K562 (cell line): ENCODE data around the gene BANF2. TPM values are rescaled to one million over a fixed set of nuclear protein-coding genes. Genes with fewer than 3 reads are reported as not detected.

Experiments used
- ATAC-seq: fragments of 200-7000 bp; cut with Tn5 transposase; 3 replicates; pipeline ENCODE4 v1.9.1; 2020; ENCODE audit warnings: moderate library complexity
- BruUV-seq: library from RNA; stranded (reverse); fragments of 400-500 nt; replicated peaks from 2 replicates; lab custom pipeline; 2021; lab: Mats Ljungman, UMichigan
- CTCF ChIA-PET: fragments of 300-600 bp; formaldehyde crosslinking; extraction: SDS; loops from one replicate; lab custom pipeline; 2021; ENCODE audit warnings: low intra/inter-chr PET ratio; lab: Yijun Ruan, JAX
- POLR2A ChIA-PET: fragments of 300-600, 350-650 bp; sonication (Branson Sonifier 250); formaldehyde crosslinking; extraction: SDS; loops from one replicate; lab custom pipeline; 2021; ENCODE audit warnings: antibody characterized with exemption, inconsistent platforms; lab: Yijun Ruan, JAX
- DNase-seq, 4 experiments: peaks; one replicate each; pipeline versions ENCODE4 v3.0.0 to v3.0.0-alpha.2; 2011 to 2018; ENCODE audit warnings: low spot score in 3 of 4, mixed read lengths in 3 of 4; ENCODE audit errors: extremely low read depth in 1 of 4
- FAIRE-seq: peaks from 2 replicates; lab custom pipeline; 2011; peaks lifted over from hg19 to GRCh38; lab: Jason Lieb, UNC
- H2AFZ ChIP-seq: 2 replicates; pipeline ENCODE4 v1.6.0; 2011; ENCODE audit warnings: low read depth, low read length, control low read depth, inconsistent platforms
- H3K27ac ChIP-seq: fragments of 200-600 bp; 3 replicates; pipeline ENCODE4 v1.8.0; 2011; ENCODE audit warnings: low read depth, mild to moderate bottlenecking, control low read depth, inconsistent platforms, low read length, moderate library complexity, mixed read lengths; ENCODE audit errors: extremely low read depth
- H3K27me3 ChIP-seq, 2 experiments: fragments of 300-600 bp in 1 of 2; 2 replicates in 1 of 2; 3 replicates in 1 of 2; pipeline versions ENCODE4 v1.6.0 to v1.8.0; 2011; ENCODE audit warnings: inconsistent platforms in 2 of 2, low read length in 2 of 2, mild to moderate bottlenecking in 1 of 2, mixed read lengths in 1 of 2, moderate library complexity in 1 of 2; ENCODE audit not compliant: control insufficient read depth in 2 of 2, insufficient read depth in 2 of 2
- H3K36me3 ChIP-seq: fragments of 300-600 bp; 3 replicates; pipeline ENCODE4 v1.8.0; 2011; ENCODE audit warnings: mild to moderate bottlenecking, low read length, inconsistent platforms; ENCODE audit not compliant: control insufficient read depth, insufficient read depth
- H3K4me1 ChIP-seq, 2 experiments: fragments of 200-600 bp in 1 of 2; replicated peaks in 1 of 2; 2 replicates in 1 of 2; 3 replicates in 1 of 2; pipeline versions ENCODE4 v1.5.1 to v1.8.0; 2011; ENCODE audit warnings: inconsistent platforms in 2 of 2, low read length in 2 of 2, mild to moderate bottlenecking in 1 of 2, mixed read lengths in 1 of 2, moderate library complexity in 1 of 2; ENCODE audit not compliant: control insufficient read depth in 2 of 2, insufficient read depth in 2 of 2
- H3K4me2 ChIP-seq: 2 replicates; pipeline ENCODE4 v1.6.1; 2011; ENCODE audit warnings: low read length, control low read depth, inconsistent platforms, mixed read lengths; ENCODE audit not compliant: insufficient read depth
- H3K4me3 ChIP-seq: fragments of 200-600 bp; sonication (generic), shearing (Covaris generic); 2 replicates; pipeline ENCODE4 v1.5.1; 2016; ENCODE audit warnings: control low read depth, inconsistent platforms
- H3K79me2 ChIP-seq: fragments of 200-600 bp; 3 replicates; pipeline ENCODE4 v1.8.0; 2011; ENCODE audit warnings: low read length, inconsistent platforms; ENCODE audit not compliant: control insufficient read depth, insufficient read depth
- H3K9ac ChIP-seq, 2 experiments: 2 replicates each; pipeline versions ENCODE4 v1.6.0 to v1.6.1; 2011; ENCODE audit warnings: low read depth in 2 of 2, low read length in 2 of 2, control low read depth in 1 of 2, inconsistent platforms in 1 of 2, mild to moderate bottlenecking in 1 of 2, mixed read lengths in 1 of 2; ENCODE audit not compliant: insufficient read depth in 1 of 2
- H3K9me1 ChIP-seq: one replicate; pipeline ENCODE4 v1.6.0; 2011; ENCODE audit warnings: inconsistent platforms, mild to moderate bottlenecking, low read length, moderate library complexity; ENCODE audit not compliant: control insufficient read depth, insufficient read depth
- H3K9me3 ChIP-seq: replicated peaks from 2 replicates; pipeline ENCODE4 v1.5.1; 2011; ENCODE audit warnings: low read depth, low read length, inconsistent platforms; ENCODE audit not compliant: control insufficient read depth, insufficient read depth
- H4K20me1 ChIP-seq: replicated peaks from 2 replicates; pipeline ENCODE4 v1.6.1; 2011; ENCODE audit warnings: low read length, inconsistent platforms, mixed read lengths; ENCODE audit not compliant: control insufficient read depth, insufficient read depth
- BMI1 ChIP-seq: fragments of 150-350 bp; IDR thresholded peaks from 2 replicates; pipeline ENCODE4 v1.6.1; 2014; ENCODE audit warnings: low read length
- E2F5 ChIP-seq: sonication (generic); formaldehyde crosslinking; IDR thresholded peaks from 2 replicates; pipeline ENCODE4 v1.8.0; 2022; ENCODE audit warnings: mild to moderate bottlenecking, missing genetic modification reagents
- EP300 ChIP-seq: IDR thresholded peaks from 2 replicates; pipeline ENCODE4 v1.6.1; 2012; ENCODE audit warnings: low read length, improper control_type of control experiment
- HDGF ChIP-seq: fragments of 450-650 bp; IDR thresholded peaks from 2 replicates; pipeline ENCODE4 v1.6.1; 2016
- HEY1 ChIP-seq: fragments of 250-450 bp; sonication (Bioruptor Pico); IDR thresholded peaks from 2 replicates; pipeline ENCODE4 v1.5.0; 2020; ENCODE audit warnings: mild to moderate bottlenecking, moderate library complexity, borderline replicate concordance
- KLF6 ChIP-seq: fragments of 250-450 bp; sonication (Bioruptor Pico); IDR thresholded peaks from 2 replicates; pipeline ENCODE4 v1.4.0; 2020; ENCODE audit warnings: mild to moderate bottlenecking, moderate library complexity, borderline replicate concordance
- MCM7 ChIP-seq, 2 experiments: fragments of 450-650 bp; IDR thresholded peaks; 2 replicates each; pipeline ENCODE4 v1.6.1; 2016 to 2018
- MXD1 ChIP-seq: fragments of 250-450 bp; sonication (Bioruptor Pico); IDR thresholded peaks from 2 replicates; pipeline ENCODE4 v1.8.0; 2021; ENCODE audit warnings: borderline replicate concordance, mild to moderate bottlenecking, moderate library complexity; ENCODE audit not compliant: poor library complexity, severe bottlenecking
- PTBP1 ChIP-seq: fragments of 200-400 bp; formaldehyde crosslinking; IDR thresholded peaks from 2 replicates; pipeline ENCODE4 v1.6.1; 2017; ENCODE audit warnings: low read depth, low read length
- SMC3 ChIP-seq: conservative IDR thresholded peaks from 2 replicates; pipeline ENCODE4 v1.6.1; 2011; ENCODE audit warnings: low read depth, low read length, improper control_type of control experiment; ENCODE audit not compliant: insufficient read depth
- TRIM24 ChIP-seq, 2 experiments: fragments of 450-650 bp; IDR thresholded peaks; 2 replicates each; pipeline ENCODE4 v1.6.1; 2016
- ZSCAN29 ChIP-seq: fragments of 450-650 bp; IDR thresholded peaks from 2 replicates; pipeline ENCODE4 v1.6.1; 2017
- WGBS: fragments of 100-300 bp; shearing (Covaris generic); methylation state at CpG from one replicate; pipeline ENCODE4 v1.1.6; 2016; ENCODE audit warnings: low coverage, mixed read lengths; ENCODE audit not compliant: insufficient coverage; ENCODE audit errors: missing lambda C conversion rate; 5-methylcytosine and 5-hydroxymethylcytosine counted together
- in situ Hi-C: fragments of 300-500 bp; cut with MboI; formaldehyde crosslinking; loops from 4 replicates; pipeline ENCODE4 v1.15.0; 2018; ENCODE audit warnings: inconsistent platforms, mixed read lengths
- intact Hi-C: fragments of 100-400 bp; cut with micrococcal nuclease; formaldehyde crosslinking; loops from 2 replicates; pipeline ENCODE4 v1.14.2; 2022
- polyA plus RNA-seq, 8 experiments: library from polyadenylated mRNA; depleted of rRNA in 4 of 8; stranded (reverse) in 5 of 8; unstranded in 3 of 8; fragments of >200 nt; fragmentation: Nextera tagmentation in 2 of 8; fragmentation: Illumina TruSeq in 1 of 8; extraction: Ambion mirVana in 2 of 8; extraction: Trizol in 1 of 8; gene quantifications; 2 replicates each; pipeline versions ENCODE4 v1.2.1 to v1.2.3, GENCODE V29; 2011 to 2014; ENCODE audit warnings: inconsistent platforms in 1 of 8, missing spikeins in 1 of 8
- total RNA-seq, 7 experiments: library from RNA; depleted of rRNA in 6 of 7; stranded (reverse); fragments of >200 nt in 6 of 7; fragmentation: Illumina TruSeq in 2 of 7; extraction: Trizol in 2 of 7; gene quantifications; 2 replicates each; pipeline versions ENCODE4 v1.2.1 to v1.2.3, GENCODE V29; 2011 to 2021; ENCODE audit warnings: low replicate concordance in 1 of 7
- TF ChIP-seq, protein P1 (sequence below): fragments of 250-450 bp; sonication (Bioruptor Pico); IDR thresholded peaks from 2 replicates; pipeline ENCODE4 v1.5.1; 2021; ENCODE audit warnings: mild to moderate bottlenecking

BANF2 gene
- total and polyA plus RNA-seq, 9 of the 15 experiments (the other 6 are each of a cell fraction or from before 2014, with no cell fraction given), result not detected

DNA sequence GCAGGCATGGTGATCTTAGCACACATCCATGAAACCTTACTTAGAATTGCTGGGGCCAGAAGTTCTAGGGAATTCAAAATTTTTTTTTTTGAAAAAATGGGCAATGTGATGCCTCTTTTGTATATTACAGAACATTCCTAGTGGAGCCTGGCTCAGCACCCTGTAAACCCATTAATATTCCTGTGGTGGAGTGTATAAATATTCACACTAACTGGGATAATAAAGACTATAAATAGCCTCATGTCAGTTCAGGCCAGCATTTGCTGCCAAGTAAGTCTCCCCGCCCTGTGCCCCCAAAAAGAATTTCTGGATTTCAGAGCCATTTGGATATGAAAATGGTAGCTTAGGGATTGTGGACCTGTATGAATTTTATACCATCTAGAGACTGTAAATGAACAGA lies 14.8 kb downstream of the BANF2 start:
- Histone ChIP-seq H3K9ac (no peak overlapping the region), H3K27ac (no peak overlapping the region), H3K4me1 (peaks cover 0 to 6% of the 10 kb centered on the region in 2 experiments; a peak in 3 of 5 replicates), H3K9me1 (no peaks in the 10 kb centered on the region), H3K4me2 (no peak overlapping the region), H4K20me1 (no peaks in the 10 kb centered on the region), H3K36me3 (no peaks in the 10 kb centered on the region), H3K27me3 (peaks cover 0 to 38% of the 10 kb centered on the region in 2 experiments; a peak in 3 of 5 replicates), H2AFZ (no peak overlapping the region), H3K4me3 (no peak overlapping the region), H3K79me2 (no peaks in the 10 kb centered on the region), H3K9me3 (no peaks in the 10 kb centered on the region)
- no peak for TF ChIP-seq TRIM24 (IDR thresholded peaks at IDR 0.05)
- no peak for TF ChIP-seq BMI1
- ChIA-PET CTCF (no interaction called here), POLR2A (interaction anchor here (1.3 kb wide), 1 partner anchor 11 kb away, joined by 6 read pairs; no protein-coding TSS in a partner anchor)
- DNase-seq (no peak), ATAC-seq (no peak), FAIRE-seq (no peak)
- intact Hi-C loops (no loop called here), in situ Hi-C loops (no loop called here)
- BruUV-seq, result no TSS peak
- WGBS, result 25% methylated on average over 1 of the region's 1 CpG

GRCh38 chr20:17715075-17715474 lies 15.3 kb downstream of the BANF2 start:
- intact Hi-C loops, result no loop called here
- ATAC-seq, result no peak
- Histone ChIP-seq H3K9ac (no peak overlapping the region), H3K27ac (no peak overlapping the region), H3K4me3 (no peak overlapping the region), H3K9me1 (no peaks in the 10 kb centered on the region), H3K4me1 (peaks cover 0 to 6% of the 10 kb centered on the region in 2 experiments; a peak in 3 of 5 replicates), H3K79me2 (no peaks in the 10 kb centered on the region), H2AFZ (no peak overlapping the region), H3K9me3 (no peaks in the 10 kb centered on the region), H3K27me3 (peaks cover 0 to 33% of the 10 kb centered on the region in 2 experiments; a peak in 3 of 5 replicates), H3K36me3 (no peaks in the 10 kb centered on the region), H4K20me1 (no peaks in the 10 kb centered on the region), H3K4me2 (no peak overlapping the region)
- CTCF ChIA-PET, result no interaction called here
- DNase-seq, result no peak
- in situ Hi-C loops, result no loop called here
- no peak for TF ChIP-seq SMC3
- TF ChIP-seq HEY1 (CRISPR knock-in tag), result no peak
- TF ChIP-seq KLF6, result no peak
- TF ChIP-seq HDGF, result no peak
- no peak for TF ChIP-seq MXD1
- TF ChIP-seq ZSCAN29, result no peak
- TF ChIP-seq, protein P1, sequence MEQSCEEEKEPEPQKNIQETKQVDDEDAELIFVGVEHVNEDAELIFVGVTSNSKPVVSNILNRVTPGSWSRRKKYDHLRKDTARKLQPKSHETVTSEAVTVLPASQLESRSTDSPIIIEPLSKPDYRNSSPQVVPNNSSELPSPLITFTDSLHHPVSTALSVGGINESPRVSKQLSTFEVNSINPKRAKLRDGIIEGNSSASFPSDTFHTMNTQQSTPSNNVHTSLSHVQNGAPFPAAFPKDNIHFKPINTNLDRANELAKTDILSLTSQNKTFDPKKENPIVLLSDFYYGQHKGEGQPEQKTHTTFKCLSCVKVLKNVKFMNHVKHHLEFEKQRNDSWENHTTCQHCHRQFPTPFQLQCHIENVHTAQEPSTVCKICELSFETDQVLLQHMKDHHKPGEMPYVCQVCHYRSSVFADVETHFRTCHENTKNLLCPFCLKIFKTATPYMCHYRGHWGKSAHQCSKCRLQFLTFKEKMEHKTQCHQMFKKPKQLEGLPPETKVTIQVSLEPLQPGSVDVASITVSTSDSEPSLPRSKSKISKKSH, result no peak
- no peak for TF ChIP-seq PTBP1
- TF ChIP-seq E2F5 (CRISPR knock-in tag), result no peak
- no peak for TF ChIP-seq EP300
- no peak for TF ChIP-seq MCM7 (IDR thresholded peaks at IDR 0.05)
- POLR2A ChIA-PET, result interaction anchor here (1.3 kb wide), 1 partner anchor 11 kb away, joined by 6 read pairs; no protein-coding TSS in a partner anchor
- 8% methylated on average over 4 of the region's 5 CpGs for WGBS
- no peak for FAIRE-seq
- BruUV-seq, result no TSS peak
